Measurements from ENCODE around the gene ZSWIM7.
"Not testable (repeated sequence)": the region's sequence is repeated elsewhere in the genome, so short reads cannot be mapped to it uniquely, and the experiment has no call there.

The ZSWIM7 gene

DNA sequence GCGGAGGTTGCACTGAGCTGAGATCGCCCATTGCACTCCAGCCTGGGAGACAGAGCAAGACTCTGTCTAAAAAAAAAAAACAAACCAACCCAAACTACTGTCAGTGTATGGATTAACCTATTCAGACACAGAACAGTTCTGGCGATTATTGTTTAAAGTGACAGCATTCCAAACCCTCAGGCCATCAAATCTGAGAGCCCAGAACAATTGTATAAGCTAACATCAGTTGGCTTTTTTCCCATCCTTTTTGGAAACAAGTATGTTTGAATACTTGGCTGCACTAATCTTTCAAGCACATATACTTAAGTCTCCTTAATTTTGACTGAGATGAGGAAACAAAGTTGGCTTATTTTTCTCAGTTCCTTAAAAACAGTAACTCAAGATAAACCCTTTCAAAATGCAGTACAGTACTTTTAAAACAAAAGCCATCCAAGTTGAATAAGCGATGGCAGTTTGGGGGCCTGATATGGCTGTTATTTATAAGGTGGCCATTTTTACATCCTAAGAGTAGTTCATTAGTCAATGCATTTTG, 1.4 kb downstream of the ZSWIM7 start:
- DNase-seq = no peak

- DNase-seq = no peak
These were observed 3.2 kb downstream of the ZSWIM7 start for GRCh38 chr17:15996322-15996721.

DNA sequence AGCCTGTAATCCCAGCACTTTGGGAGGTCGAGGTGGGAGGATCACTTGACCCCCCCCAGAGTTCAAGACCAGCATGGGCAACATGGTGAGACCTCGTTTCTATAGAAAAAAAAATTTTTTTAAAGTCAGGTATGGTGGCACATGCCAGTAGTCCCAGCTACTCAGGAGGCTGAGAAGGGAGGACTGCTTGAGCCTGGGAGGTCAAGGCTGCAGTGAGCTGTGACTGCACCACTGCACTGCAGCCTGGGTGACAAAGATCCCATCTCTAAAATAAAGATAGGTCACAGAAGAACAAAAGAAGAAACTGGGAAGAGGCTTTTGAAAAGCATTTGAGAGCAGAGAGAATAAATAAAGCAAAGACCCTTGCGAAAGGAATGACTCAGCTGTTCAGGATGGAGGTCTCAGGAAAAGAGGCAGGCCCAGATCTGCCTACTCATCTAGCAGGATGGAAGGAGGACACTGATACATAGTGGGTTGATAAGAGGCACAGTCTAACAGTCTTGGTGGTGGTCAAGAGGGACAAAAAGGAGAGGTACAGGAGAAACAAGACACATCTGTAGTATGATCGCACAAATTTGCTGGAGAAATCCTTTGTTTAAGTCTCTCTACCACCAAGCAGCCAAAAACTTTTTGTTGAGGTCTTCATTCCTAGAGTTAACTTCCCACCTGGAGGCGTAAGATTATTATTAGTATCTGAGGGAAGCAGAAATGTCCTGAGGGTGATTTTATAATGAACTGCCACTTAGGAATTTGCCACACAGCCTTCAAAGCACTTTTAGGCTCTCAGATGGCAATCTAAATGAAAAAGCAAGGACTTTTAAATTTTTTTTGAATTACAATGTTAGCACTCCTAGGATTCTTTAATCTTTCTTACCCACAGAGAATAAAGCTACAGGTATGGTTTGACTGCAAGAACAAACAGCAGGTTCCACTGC, 17.6 kb downstream of the ZSWIM7 start:
- no peak for DNase-seq

- no peak for DNase-seq
These were observed 18.3 kb downstream of the ZSWIM7 start for GRCh38 chr17:15981208-15981607.

DNA sequence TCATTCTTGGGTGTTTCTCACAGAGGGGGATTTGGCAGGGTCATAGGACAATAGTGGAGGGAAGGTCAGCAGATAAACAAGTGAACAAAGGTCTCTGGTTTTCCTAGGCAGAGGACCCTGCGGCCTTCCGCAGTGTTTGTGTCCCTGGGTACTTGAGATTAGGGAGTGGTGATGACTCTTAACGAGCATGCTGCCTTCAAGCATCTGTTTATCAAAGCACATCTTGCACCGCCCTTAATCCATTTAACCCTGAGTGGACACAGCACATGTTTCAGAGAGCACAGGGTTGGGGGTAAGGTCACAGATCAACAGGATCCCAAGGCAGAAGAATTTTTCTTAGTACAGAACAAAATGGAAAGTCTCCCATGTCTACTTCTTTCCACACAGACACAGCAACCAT, 20.5 kb downstream of the ZSWIM7 start:
- not testable (repeated sequence) for DNase-seq

DNA sequence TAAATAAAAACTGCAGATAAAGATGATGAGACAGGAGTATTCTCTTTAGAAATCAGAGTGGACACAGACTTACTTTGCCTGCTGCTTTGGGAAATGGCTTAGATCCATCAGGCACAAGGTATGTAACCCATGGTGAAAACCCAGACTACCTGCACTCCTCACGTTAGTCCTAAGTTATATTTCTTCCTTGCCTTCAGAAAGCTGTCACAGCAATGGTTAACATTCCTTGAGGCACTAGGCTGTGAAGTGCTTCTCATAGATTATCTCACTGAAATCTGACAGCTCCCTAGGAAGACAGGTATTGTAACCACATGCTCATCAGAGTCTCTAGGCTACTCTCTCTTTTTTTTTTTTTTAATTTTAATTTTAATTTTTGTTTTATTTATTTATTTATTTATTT, 20.9 kb downstream of the ZSWIM7 start:
- DNase-seq = no peak

DNA sequence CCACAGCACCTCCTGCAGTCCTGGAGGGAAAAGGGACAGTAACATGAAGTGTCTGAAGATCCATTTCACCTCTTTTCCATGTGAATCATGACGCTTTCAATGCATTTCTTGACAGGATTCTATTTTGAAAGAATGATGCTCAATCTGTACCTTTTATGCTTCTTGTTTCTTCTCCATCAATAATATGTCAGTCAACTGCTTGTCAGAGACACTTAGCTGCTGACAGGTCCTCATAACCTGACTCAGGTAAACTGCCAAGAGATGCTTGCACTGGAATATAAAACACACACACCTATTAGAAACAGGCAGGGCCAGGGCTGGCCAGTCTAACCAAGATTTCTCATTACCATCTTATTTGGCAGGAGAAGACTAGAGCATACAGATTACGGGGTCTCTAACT, 21.6 kb downstream of the ZSWIM7 start:
- DNase-seq = no peak

DNA sequence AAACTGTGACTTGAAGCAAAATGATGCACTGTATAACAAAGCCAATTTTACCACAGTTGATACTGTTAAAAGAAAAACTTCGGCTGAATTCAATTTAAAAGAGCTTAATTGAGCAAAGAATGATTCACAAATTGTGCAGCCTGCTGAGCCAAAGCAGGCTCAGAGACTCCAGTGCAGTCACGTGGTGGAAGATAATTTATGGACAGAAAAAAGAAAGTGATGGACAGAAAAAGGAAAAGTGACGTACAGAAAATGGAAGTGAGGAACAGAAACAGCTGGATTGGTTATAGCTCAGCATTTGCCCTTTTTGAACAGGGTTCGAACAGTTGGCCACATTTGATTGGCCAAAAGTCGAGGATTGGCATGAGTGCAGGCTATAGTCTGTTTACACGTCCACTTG, 25.7 kb downstream of the ZSWIM7 start:
- no peak for DNase-seq

DNA sequence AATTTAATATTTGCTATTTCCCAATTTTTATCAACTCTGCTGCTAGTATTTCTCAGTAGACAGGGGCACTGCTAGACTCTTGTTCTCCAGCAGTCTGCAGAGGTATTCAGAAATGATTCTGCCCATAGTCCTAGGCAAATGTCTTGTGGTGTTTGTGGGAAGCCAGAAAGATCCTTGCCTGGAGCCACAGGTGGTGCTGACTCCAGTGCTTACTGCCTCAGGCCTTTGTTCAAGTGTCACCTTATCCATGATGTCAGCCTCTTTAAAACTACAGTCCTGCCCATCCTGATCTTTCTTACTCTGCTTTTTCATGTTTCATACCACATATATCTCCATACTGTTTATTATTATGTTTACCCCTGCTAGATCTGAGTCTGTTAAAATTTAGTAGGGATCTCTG, 26.5 kb downstream of the ZSWIM7 start:
- no peak for DNase-seq

DNA sequence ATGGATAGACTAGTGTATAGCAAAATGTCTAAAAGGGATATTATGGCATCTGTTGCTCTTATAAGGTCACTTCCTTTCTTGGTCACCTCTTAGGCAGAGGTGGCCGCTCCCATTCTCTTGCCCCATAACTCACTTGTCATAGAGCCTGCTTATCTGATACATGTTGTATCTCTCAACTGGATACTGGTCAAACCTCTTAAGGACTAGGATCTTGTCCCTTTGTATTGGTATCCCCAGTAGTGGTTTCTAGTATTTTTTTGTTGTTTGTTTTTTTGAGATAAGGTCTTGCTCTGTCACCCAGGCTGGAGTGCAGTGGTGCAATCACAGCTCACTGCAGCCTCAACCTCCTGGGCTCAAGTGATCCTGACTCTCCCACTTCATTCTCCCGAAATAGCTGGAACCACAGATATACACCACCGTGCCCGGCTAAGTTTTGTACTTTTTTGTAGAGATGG, 27.0 kb downstream of the ZSWIM7 start:
- DNase-seq = no peak

DNA sequence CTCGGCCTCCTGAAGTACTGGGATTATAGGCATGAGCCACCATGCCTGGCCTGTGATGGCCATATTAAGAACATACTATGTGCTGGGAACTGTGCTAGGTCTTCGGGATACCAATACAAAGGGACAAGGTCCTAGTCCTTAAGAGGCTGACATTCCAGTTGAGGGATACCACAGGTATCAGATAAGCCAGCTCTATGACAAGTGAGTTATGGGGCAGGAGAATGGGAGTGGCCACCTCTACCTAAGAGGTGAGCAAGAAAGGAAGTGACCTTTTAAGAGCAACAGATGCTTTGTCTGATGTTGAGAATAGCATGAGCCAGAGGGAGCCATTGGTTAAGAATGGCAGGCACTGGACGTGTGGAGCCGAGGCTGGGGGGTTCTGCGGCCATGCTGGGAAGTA, 27.6 kb downstream of the ZSWIM7 start:
- DNase-seq = no peak

- no peak for DNase-seq
These were observed 28.3 kb downstream of the ZSWIM7 start for GRCh38 chr17:15971098-15971678.

GRCh38 chr17:15970500-15970899, 29.0 kb downstream of the ZSWIM7 start:
- no peak for DNase-seq

- no peak for DNase-seq
These were observed 30.0 kb downstream of the ZSWIM7 start for GRCh38 chr17:15969463-15969862.

- DNase-seq = no peak
These were observed 31.7 kb downstream of the ZSWIM7 start for GRCh38 chr17:15967706-15968399.

- DNase-seq = no peak
These were observed 32.6 kb downstream of the ZSWIM7 start for GRCh38 chr17:15966879-15967248.

GRCh38 chr17:15966183-15966878, 33.2 kb downstream of the ZSWIM7 start:
- no peak for DNase-seq

DNA sequence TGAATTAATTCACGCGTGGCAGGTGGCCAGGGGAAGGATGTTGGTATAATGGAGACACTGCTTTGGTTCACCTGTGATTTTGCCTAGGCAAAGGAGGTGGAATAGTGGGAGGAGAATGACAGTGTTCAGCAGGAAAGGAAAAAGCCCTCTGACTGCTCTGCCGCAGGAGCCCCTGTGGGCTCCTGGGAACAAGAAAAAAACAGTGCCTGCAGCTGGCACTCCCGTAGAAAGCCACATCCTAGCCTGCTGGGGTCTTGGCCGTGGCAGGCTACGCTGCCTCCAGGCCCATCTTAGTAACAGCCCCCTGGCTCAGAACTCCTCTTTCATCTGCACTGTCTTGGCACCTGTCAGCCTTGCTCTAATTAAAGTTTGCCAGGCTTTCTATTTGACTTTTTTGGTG, 34.0 kb downstream of the ZSWIM7 start:
- DNase-seq = no peak

- no peak for DNase-seq
These were observed 35.8 kb downstream of the ZSWIM7 start for GRCh38 chr17:15963670-15964110.

DNA sequence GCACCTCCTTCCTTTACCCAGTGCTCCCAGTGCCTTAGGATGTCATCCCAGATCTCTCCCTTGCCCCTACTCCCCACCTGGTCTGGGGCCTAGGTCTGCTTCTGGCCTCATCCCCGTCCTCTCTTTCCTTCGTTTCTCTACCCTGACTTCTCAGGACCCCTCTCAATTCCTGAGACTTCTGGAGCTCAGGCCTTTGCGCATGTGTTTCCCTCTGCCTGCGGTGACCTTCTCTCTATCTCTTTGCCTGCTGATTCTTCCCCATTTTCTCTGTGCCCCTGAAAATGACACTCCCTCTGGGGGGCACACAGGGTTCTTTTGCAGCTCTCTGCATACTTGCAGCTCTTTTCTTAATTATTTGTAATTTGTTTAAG, 41.0 kb downstream of the ZSWIM7 start:
- DNase-seq = no peak

GRCh38 chr17:15957608-15958307, 41.7 kb downstream of the ZSWIM7 start:
- no peak for DNase-seq

GRCh38 chr17:15957206-15957605, 42.3 kb downstream of the ZSWIM7 start:
- DNase-seq = no peak

All from NCI-H446 (cell line).